ENCODE data around the gene LHFPL3.

- no peak for TF ChIP-seq CTCF (IDR thresholded peaks at IDR 0.05 in 4 of 5, conservative IDR thresholded peaks at IDR 0.05 in 1 of 5)
- no peak for TF ChIP-seq POLR2A (IDR thresholded peaks at IDR 0.05)
Measured at GRCh38 chr7:104795616-104796398, 467.4 kb downstream of the LHFPL3 start.
